OCI-LY7 (cell line): ENCODE results near the gene NDC1.

Experiments
- CTCF ChIP-seq: fragments of 200-600 bp; sonication (generic); conservative IDR thresholded peaks from 2 replicates; pipeline ENCODE4 v1.5.1; 2014; ENCODE audit warnings: mild to moderate bottlenecking, antibody characterized with exemption, low read length, moderate library complexity, mixed read lengths
- EZH2phosphoT487 ChIP-seq: fragments of 200-600 bp; sonication (generic); IDR thresholded peaks from 2 replicates; pipeline ENCODE4 v1.6.1; 2018; ENCODE audit warnings: low read depth, borderline replicate concordance, mild to moderate bottlenecking, mixed run types, antibody characterized with exemption, low read length, moderate library complexity, mixed read lengths

- TF ChIP-seq CTCF (no peak), EZH2phosphoT487 (no peak)
These were observed 74.2 kb downstream of the NDC1 start for GRCh38 chr1:53763911-53764310.
